ENCODE measurements around the gene PRMT1.
"Not testable (repeated sequence)": the region's sequence is repeated elsewhere in the genome, so short reads cannot be mapped to it uniquely, and the experiment has no call there.

Gene PRMT1

GRCh38 chr19:49718511-49718910, 41.4 kb downstream of the PRMT1 start:
- DNase-seq (ENCODE audit: low read depth in 4 of 4, low spot score in 1 of 4), result no peak

GRCh38 chr19:49718991-49719390, 41.9 kb downstream of the PRMT1 start:
- DNase-seq (ENCODE audit: low read depth in 4 of 4, low spot score in 1 of 4), result no peak

GRCh38 chr19:49719420-49719819, 42.3 kb downstream of the PRMT1 start:
- not testable (repeated sequence) for DNase-seq (ENCODE audit: low read depth in 4 of 4, low spot score in 1 of 4)

GRCh38 chr19:49727217-49728030, 50.4 kb downstream of the PRMT1 start:
- no peak for DNase-seq (ENCODE audit: low read depth in 4 of 4, low spot score in 1 of 4)

- DNase-seq (ENCODE audit: low read depth in 4 of 4, low spot score in 1 of 4), result no peak
These were observed 53.1 kb downstream of the PRMT1 start for GRCh38 chr19:49730166-49730565.

All from stimulated activated CD4-positive, alpha-beta T cell treated with anti-CD3 and anti-CD28 coated beads, Interleukin-1b, Interleukin-23, amount 100 ng/mL, for 24 hours (primary cell).